HG02870 (cell line): ENCODE results near the gene CEP112.
"Not testable (repeated sequence)": the region's sequence is repeated elsewhere in the genome, so short reads cannot be mapped to it uniquely, and the experiment has no call there.

Source experiments
- ATAC-seq: cut with Tn5 transposase; IDR thresholded peaks from one replicate; pipeline ENCODE4 v1.9.1; 2021; ENCODE audit warnings: mild to moderate bottlenecking, moderate library complexity; ENCODE audit not compliant: unreplicated experiment

Gene CEP112

GRCh38 chr17:65850486-65850885, 341.4 kb downstream of the CEP112 start:
- ATAC-seq, result no peak

- no peak for ATAC-seq
These were observed 343.2 kb downstream of the CEP112 start for GRCh38 chr17:65848751-65849150.

GRCh38 chr17:65841089-65841488, 350.8 kb downstream of the CEP112 start:
- no peak for ATAC-seq

- not testable (repeated sequence) for ATAC-seq
These were observed 354.7 kb downstream of the CEP112 start for GRCh38 chr17:65837232-65837631.

GRCh38 chr17:65833214-65833613, 358.7 kb downstream of the CEP112 start:
- no peak for ATAC-seq

GRCh38 chr17:65830356-65830755, 361.6 kb downstream of the CEP112 start:
- ATAC-seq, result no peak

GRCh38 chr17:65826577-65826976, 365.4 kb downstream of the CEP112 start:
- ATAC-seq, result not testable (repeated sequence)

- ATAC-seq, result no peak
These were observed 367.0 kb downstream of the CEP112 start for GRCh38 chr17:65824901-65825300.

GRCh38 chr17:65823713-65824112, 368.2 kb downstream of the CEP112 start:
- no peak for ATAC-seq

GRCh38 chr17:65820811-65821210, 371.1 kb downstream of the CEP112 start:
- no peak for ATAC-seq

GRCh38 chr17:65820306-65820705, 371.6 kb downstream of the CEP112 start:
- ATAC-seq, result no peak

GRCh38 chr17:65819810-65820209, 372.1 kb downstream of the CEP112 start:
- no peak for ATAC-seq

- no peak for ATAC-seq
These were observed 374.0 kb downstream of the CEP112 start for GRCh38 chr17:65817951-65818350.

- no peak for ATAC-seq
These were observed 377.5 kb downstream of the CEP112 start for GRCh38 chr17:65814418-65814817.

- no peak for ATAC-seq
These were observed 378.6 kb downstream of the CEP112 start for GRCh38 chr17:65813306-65813705.

- no peak for ATAC-seq
These were observed 380.9 kb downstream of the CEP112 start for GRCh38 chr17:65811043-65811442.

- no peak for ATAC-seq
These were observed 382.6 kb downstream of the CEP112 start for GRCh38 chr17:65809366-65809765.

- not testable (repeated sequence) for ATAC-seq
These were observed 383.4 kb downstream of the CEP112 start for GRCh38 chr17:65808566-65808965.

- ATAC-seq, result no peak
These were observed 384.6 kb downstream of the CEP112 start for GRCh38 chr17:65807361-65807760.

GRCh38 chr17:65801513-65801912, 390.4 kb downstream of the CEP112 start:
- no peak for ATAC-seq

- no peak for ATAC-seq
These were observed 391.3 kb downstream of the CEP112 start for GRCh38 chr17:65800655-65801054.

GRCh38 chr17:65799869-65800268, 392.1 kb downstream of the CEP112 start:
- ATAC-seq, result no peak

GRCh38 chr17:65799454-65799853, 392.5 kb downstream of the CEP112 start:
- no peak for ATAC-seq

- ATAC-seq, result no peak
These were observed 394.1 kb downstream of the CEP112 start for GRCh38 chr17:65797809-65798208.
